Measurements from ENCODE around the gene SPATA3.

DNA sequence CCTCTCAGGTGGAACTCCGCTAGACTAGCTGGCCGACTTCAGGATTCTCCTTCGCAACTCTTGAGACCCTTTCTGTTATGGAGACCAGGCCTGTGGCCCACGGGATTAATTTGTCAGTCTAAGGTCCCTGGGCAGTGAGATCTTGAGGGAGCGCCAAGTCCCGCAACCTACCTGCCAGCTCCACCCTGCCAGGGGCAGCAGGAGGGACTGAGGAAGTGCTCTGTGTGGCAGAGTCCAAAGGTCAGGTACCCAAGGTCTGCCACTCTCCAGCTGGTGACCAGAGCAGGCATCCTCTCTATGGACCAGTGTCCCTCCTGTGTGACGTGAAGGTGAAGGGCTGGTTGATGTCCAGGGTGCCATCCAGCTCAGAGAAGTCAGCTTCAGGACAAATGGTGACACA, 4.3 kb upstream of the SPATA3 start:
- TF ChIP-seq, protein P1, sequence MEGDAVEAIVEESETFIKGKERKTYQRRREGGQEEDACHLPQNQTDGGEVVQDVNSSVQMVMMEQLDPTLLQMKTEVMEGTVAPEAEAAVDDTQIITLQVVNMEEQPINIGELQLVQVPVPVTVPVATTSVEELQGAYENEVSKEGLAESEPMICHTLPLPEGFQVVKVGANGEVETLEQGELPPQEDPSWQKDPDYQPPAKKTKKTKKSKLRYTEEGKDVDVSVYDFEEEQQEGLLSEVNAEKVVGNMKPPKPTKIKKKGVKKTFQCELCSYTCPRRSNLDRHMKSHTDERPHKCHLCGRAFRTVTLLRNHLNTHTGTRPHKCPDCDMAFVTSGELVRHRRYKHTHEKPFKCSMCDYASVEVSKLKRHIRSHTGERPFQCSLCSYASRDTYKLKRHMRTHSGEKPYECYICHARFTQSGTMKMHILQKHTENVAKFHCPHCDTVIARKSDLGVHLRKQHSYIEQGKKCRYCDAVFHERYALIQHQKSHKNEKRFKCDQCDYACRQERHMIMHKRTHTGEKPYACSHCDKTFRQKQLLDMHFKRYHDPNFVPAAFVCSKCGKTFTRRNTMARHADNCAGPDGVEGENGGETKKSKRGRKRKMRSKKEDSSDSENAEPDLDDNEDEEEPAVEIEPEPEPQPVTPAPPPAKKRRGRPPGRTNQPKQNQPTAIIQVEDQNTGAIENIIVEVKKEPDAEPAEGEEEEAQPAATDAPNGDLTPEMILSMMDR (IDR thresholded peaks at IDR 0.05; ENCODE audit: low read length): no peak
- no peak for TF ChIP-seq EZH2 (IDR thresholded peaks at IDR 0.05; ENCODE audit: borderline replicate concordance, low read length)

Data from OCI-LY1 (cell line).